Bronchial epithelial cell (primary cell): ENCODE measurements around the gene ZNF451. TPM values are rescaled to one million over a fixed set of nuclear protein-coding genes. Genes with fewer than 3 reads are reported as not detected.

Source experiments
- DNase-seq: peaks from one replicate; pipeline ENCODE4 v3.0.0-alpha.2; 2010; ENCODE audit warnings: low read depth
- FAIRE-seq: peaks from 2 replicates; lab custom pipeline; 2011; peaks lifted over from hg19 to GRCh38; lab: Jason Lieb, UNC
- H3K27me3 ChIP-seq: 2 replicates; pipeline ENCODE4 v1.5.1; 2011; ENCODE audit warnings: low read length; ENCODE audit not compliant: control insufficient read depth, insufficient read depth
- H3K36me3 ChIP-seq: 2 replicates; pipeline ENCODE4 v1.5.1; 2011; ENCODE audit warnings: low read length; ENCODE audit not compliant: control insufficient read depth, insufficient read depth
- H3K4me3 ChIP-seq: 2 replicates; pipeline ENCODE4 v1.5.1; 2011; ENCODE audit warnings: mild to moderate bottlenecking, low read depth, low read length, control low read depth
- CTCF ChIP-seq: IDR thresholded peaks from 2 replicates; pipeline ENCODE4 v1.5.1; 2011; ENCODE audit warnings: mild to moderate bottlenecking, moderate library complexity, low read length, control low read depth, inconsistent platforms; ENCODE audit not compliant: insufficient read depth, severe bottlenecking
- total RNA-seq: library from RNA; depleted of rRNA; stranded (reverse); fragments of >200 nt; gene quantifications from 2 replicates; pipeline ENCODE4 v1.2.1, GENCODE V29; 2014

Gene ZNF451
- total RNA-seq, 1 donor from 2014 or later = 51.6 TPM

GRCh38 chr6:57195457-57195856, 105.5 kb downstream of the ZNF451 start:
- DNase-seq = no peak
- H3K36me3 ChIP-seq = peaks cover 1% of the 10 kb centered on the region
- no peak overlapping the region for H3K4me3 ChIP-seq
- no peaks in the 10 kb centered on the region for H3K27me3 ChIP-seq
- FAIRE-seq = no peak
- TF ChIP-seq CTCF = no peak

- Histone ChIP-seq H3K36me3 (no peaks in the 10 kb centered on the region), H3K27me3 (no peaks in the 10 kb centered on the region), H3K4me3 (no peak overlapping the region)
- FAIRE-seq (no peak), DNase-seq (no peak)
- no peak for TF ChIP-seq CTCF
Measured at GRCh38 chr6:57198926-57199636, 109.1 kb downstream of the ZNF451 start.

- Histone ChIP-seq H3K36me3 (peaks cover 1% of the 10 kb centered on the region), H3K4me3 (no peak overlapping the region), H3K27me3 (no peaks in the 10 kb centered on the region)
- TF ChIP-seq CTCF = no peak
- no peak for DNase-seq
- FAIRE-seq = no peak
Measured at GRCh38 chr6:57201718-57202117, 111.7 kb downstream of the ZNF451 start.

- no peak for TF ChIP-seq CTCF
- peaks cover 1% of the 10 kb centered on the region for H3K36me3 ChIP-seq
- FAIRE-seq (no peak), DNase-seq (no peak)
- no peak overlapping the region for H3K4me3 ChIP-seq
- H3K27me3 ChIP-seq = no peaks in the 10 kb centered on the region
Measured at GRCh38 chr6:57205550-57206328, 115.8 kb downstream of the ZNF451 start.

- TF ChIP-seq CTCF = no peak
- no peak for FAIRE-seq
- Histone ChIP-seq H3K4me3 (no peak overlapping the region), H3K36me3 (peaks cover 1% of the 10 kb centered on the region), H3K27me3 (no peaks in the 10 kb centered on the region)
- DNase-seq = peak; percentile 55
Measured at GRCh38 chr6:57207141-57207540, 117.2 kb downstream of the ZNF451 start.
